RKO (cell line): ENCODE data around the gene GDA.
A peak's percentile ranks its signal among the peaks of the same experiment; 100 is the strongest.
"Not testable (repeated sequence)": the region's sequence is repeated elsewhere in the genome, so short reads cannot be mapped to it uniquely, and the experiment has no call there.

ENCODE experiments used
- DNase-seq: peaks from one replicate; pipeline ENCODE4 v3.0.0-alpha.2; 2016; ENCODE audit warnings: low spot score

GDA gene

GRCh38 chr9:72210522-72210921, 61.3 kb downstream of the GDA start:
- no peak for DNase-seq

GRCh38 chr9:72211047-72211446, 61.8 kb downstream of the GDA start:
- DNase-seq, result no peak

- no peak for DNase-seq
Measured at GRCh38 chr9:72213906-72214305, 64.7 kb downstream of the GDA start.

GRCh38 chr9:72217306-72217842, 68.1 kb downstream of the GDA start:
- DNase-seq, result no peak

- no peak for DNase-seq
Measured at GRCh38 chr9:72220589-72220988, 71.3 kb downstream of the GDA start.

GRCh38 chr9:72226146-72226812, 77.0 kb downstream of the GDA start:
- no peak for DNase-seq

GRCh38 chr9:72228282-72228681, 79.0 kb downstream of the GDA start:
- no peak for DNase-seq

- no peak for DNase-seq
Measured at GRCh38 chr9:72232778-72233177, 83.5 kb downstream of the GDA start.

GRCh38 chr9:72247549-72247948, 98.3 kb downstream of the GDA start:
- no peak for DNase-seq

- no peak for DNase-seq
Measured at GRCh38 chr9:72251589-72251988, 102.3 kb downstream of the GDA start.

GRCh38 chr9:72254901-72255545, 105.8 kb downstream of the GDA start:
- DNase-seq, result no peak

- DNase-seq, result no peak
Measured at GRCh38 chr9:72255569-72255968, 106.3 kb downstream of the GDA start.

- no peak for DNase-seq
Measured at GRCh38 chr9:72256931-72257330, 107.7 kb downstream of the GDA start.

- DNase-seq, result peak; percentile 42
Measured at GRCh38 chr9:72257814-72258213, 108.6 kb downstream of the GDA start.

- DNase-seq, result no peak
Measured at GRCh38 chr9:72262063-72262462, 112.8 kb downstream of the GDA start.

- no peak for DNase-seq
Measured at GRCh38 chr9:72263572-72263971, 114.3 kb downstream of the GDA start.

GRCh38 chr9:72268961-72269360, 119.7 kb downstream of the GDA start:
- DNase-seq, result no peak

GRCh38 chr9:72270359-72270758, 121.1 kb downstream of the GDA start:
- DNase-seq, result not testable (repeated sequence)

GRCh38 chr9:72271613-72272478, 122.6 kb downstream of the GDA start:
- peak; percentile 64 for DNase-seq

GRCh38 chr9:72274441-72274840, 125.2 kb downstream of the GDA start:
- DNase-seq, result no peak

GRCh38 chr9:72274916-72275315, 125.7 kb downstream of the GDA start:
- DNase-seq, result no peak

GRCh38 chr9:72276429-72276828, 127.2 kb downstream of the GDA start:
- no peak for DNase-seq

GRCh38 chr9:72278959-72279358, 129.7 kb downstream of the GDA start:
- DNase-seq, result no peak
